SK-MEL-5 (cell line): ENCODE data around the gene CAGE1. TPM values are rescaled to one million over a fixed set of nuclear protein-coding genes. Genes with fewer than 3 reads are reported as not detected.
"Not testable (repeated sequence)": the region's sequence is repeated elsewhere in the genome, so short reads cannot be mapped to it uniquely, and the experiment has no call there.

Source experiments
- DNase-seq: peaks from one replicate; pipeline ENCODE4 v3.0.0-alpha.2; 2016; ENCODE audit warnings: low read depth, low spot score
- in situ Hi-C: cut with HindIII; loops from 2 replicates; pipeline ENCODE4 v1.10.0; 2016; ENCODE audit warnings: low sequenced_read_pairs, high pct_unique_total_duplicates, low pct_unique_long_range_greater_than_20kb
- total RNA-seq: library from RNA; depleted of rRNA; stranded (reverse); fragments of >200 nt; shearing (Covaris generic); gene quantifications from 2 replicates; pipeline ENCODE4 v1.2.3, GENCODE V29; 2014

Gene CAGE1
- total RNA-seq, 1 experiment from 2014 or later: 0.13 TPM

DNA sequence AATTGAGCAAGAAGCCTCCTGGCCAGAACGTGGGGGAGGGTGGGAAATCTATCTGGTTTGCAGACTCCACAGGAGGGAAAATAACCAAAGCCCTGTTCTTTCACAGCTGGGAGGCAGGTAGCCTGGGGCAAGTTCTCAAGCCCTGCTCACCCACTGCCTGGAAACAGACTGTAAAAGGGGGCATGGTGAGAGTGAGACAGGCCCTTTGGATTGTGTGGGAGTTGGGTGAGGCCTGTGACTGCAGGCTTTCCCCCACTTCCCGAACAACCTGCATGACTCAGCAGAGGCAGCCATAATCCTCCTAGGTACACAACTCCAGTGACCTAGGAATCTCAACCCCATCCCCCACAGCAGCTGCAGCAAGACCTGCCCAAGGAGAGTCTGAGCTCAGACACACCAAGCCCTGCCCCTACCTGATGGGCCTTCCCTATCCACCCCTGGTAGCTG, 42.0 kb downstream of the CAGE1 start:
- in situ Hi-C loops: not testable (repeated sequence)
- DNase-seq: peak; percentile 29

DNA sequence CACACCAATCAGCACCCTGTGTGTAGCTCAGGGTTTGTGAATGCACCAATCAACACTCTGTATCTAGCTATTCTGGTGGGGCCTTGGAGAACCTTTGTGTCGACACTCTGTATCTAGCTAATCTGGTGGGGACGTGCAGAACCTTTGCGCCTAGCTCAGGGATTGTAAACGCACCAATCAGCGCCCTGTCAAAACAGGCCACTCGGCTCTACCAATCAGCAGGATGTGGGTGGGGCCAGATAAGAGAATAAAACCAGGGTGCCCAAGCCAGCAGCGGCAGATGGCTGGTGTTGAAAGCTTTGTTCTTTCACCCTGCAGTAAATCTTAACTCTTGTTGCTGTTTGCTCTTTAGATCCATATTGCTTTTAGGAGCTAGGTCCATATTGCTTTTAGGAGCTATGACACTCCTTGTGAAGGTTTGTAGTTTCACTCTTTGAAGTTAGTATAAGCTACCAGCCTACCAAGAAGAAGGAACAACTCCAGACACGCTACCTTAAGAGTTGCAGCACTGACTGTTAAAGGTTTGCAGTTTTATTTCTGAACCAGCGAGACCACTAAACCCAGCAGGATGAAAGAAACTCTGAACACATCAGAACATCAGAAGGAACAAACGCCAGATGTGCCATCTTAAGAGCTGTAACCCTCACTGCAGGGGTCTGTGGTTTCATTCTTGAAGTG, 44.6 kb downstream of the CAGE1 start:
- in situ Hi-C loops, DNase-seq: not testable (repeated sequence)

DNA sequence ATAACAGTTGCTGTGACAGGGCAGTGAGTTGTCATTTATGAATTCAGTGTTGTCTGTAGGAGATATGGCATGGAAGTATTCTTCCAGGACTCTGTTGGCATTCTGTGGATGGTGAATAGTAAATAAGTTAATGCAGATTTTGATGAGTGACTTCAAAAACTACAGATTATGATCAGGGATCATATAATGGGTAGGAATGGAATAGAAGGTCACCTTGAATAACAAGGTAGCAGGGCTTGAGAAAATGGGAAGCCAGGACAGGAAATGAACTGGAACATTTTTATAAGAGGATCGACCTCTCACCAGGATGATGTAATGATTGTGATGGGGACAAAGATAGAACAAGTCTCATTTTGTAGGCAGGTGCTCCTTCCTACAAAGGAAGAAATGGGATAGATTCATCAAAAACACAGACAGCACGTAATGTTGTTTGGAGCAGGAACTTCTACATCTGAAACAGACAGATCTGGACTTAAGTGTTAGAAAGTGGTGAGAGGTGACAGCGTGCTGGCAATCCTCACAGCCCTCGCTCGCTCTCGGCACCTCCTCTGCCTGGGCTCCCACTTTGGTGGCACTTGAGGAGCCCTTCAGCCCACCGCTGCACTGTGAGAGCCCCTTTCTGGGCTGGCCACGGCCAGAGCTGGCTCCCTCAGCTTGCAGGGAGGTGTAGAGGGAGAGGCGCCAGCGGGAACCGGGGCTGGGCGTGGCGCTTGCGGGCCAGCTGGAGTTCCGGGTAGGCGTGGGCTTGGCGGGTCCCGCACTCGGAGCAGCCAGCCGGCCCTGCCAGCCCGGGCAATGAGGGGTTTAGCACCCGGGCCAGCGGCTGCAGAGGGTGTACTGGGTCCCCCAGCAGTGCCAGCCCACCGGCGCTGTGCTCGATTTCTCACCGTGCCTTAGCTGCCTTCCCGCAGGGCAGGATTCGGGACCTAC, 45.7 kb downstream of the CAGE1 start:
- no peak for DNase-seq
- in situ Hi-C loops: no loop called here

DNA sequence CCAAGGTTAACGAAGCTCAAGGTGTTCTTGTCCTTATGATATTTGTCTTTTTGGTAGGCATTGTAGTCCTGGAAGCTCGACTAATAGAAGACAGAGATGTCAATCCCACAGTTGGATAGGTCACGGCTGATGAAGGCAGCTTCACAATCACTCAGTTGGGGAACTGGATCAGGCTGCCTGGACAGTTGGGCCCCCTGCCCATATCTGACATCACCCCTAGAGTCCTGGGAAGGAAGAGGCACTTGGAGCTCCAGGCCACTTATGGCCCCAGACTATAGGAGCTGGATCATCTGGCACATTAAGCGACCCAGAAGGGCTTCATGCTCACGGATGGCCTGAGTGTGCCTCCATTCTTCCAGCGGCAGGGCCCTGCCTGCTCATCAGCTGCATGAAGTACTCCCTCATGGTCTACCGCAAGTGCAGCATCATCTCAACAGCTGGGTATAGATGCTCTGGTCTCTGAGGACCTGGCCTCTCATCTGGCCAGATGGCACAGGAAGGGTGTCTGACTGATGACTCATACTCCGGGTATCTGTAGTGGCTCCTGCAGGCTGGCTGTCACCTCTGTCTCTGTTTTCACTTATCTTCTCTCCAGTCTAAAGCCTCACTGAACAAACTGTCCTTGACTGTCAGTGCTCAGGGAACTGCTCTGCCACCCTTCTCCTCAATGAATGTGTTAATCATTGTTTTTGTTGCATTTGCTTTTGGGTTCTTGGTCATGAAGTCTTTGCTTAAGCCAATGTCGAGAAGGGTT, 47.4 kb downstream of the CAGE1 start:
- no peak for DNase-seq
- in situ Hi-C loops: no loop called here

DNA sequence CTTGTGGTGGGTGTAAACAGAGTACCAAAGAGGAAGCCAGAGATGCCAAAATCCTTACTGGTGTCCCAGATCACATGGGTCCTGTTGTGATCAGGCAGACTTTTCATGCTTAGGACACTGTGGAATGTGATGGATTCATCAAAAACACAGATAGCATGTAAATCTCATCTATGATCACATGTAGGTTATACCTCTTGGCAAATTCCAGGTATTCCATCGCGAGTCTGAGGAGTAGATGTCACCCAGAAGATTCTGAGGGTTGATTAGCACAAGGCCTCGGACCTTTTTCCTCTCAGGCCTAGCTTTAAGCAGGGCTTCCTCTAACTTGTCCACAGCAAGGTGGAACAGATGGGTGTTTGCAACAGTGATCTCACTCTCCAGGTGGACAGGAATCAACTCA, 48.3 kb downstream of the CAGE1 start:
- no peak for DNase-seq
- in situ Hi-C loops: no loop called here

DNA sequence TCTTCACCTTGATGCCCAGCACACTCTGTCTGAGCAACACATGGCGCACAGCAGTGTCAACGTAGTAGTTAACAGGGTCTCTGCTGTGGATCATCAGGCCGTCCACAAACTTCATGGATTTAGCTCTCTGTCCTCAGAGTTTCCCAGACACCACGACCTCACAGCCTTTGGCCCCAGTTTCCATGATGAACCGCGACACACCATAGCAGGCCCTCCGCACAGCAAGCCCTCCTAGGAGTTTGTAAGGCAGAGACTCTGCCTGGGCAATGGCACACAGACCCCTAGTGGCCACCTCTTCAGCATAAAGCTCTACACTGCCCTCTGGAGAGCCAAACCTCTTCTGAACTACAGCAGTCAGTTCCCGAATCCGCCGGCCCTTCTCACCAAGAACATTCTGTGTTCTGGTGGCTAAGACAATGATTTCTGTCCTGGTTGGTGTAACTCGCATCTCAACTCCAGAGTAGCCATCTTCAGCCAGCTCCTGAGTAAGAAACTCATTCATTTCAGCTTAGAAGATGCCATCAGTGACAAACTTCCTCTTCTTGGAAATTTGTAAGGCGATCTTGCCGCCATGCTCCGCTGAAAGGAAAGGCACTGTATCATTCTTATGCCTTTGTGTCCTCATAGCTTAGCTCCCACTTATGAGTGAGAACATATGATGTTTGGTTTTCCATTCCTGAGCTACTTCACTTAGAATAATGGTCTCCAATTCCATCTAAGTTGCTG, 50.4 kb downstream of the CAGE1 start:
- in situ Hi-C loops: not testable (repeated sequence)

DNA sequence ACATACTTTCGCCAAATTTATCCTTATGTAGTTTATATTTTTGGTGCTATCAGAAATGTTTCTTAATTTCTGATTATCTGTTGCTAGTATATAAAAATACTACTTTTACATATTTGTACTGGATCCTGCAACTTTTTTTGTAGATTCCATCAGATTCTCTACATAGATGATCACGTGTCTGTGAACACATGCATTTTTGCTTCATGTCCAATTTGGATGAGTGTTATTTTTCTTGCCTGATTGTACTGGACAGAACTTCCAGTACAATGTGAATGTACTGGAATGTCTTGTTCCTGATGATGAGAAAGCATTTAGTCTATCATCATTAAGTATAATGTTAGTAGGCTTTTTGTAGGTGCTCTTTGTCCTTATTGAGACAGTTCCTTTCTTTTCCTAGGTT, 51.5 kb downstream of the CAGE1 start:
- DNase-seq: no peak
- in situ Hi-C loops: no loop called here

More for the DNA sequence above, 50.4 kb downstream of the CAGE1 start:
- DNase-seq: peak; percentile 91

DNA sequence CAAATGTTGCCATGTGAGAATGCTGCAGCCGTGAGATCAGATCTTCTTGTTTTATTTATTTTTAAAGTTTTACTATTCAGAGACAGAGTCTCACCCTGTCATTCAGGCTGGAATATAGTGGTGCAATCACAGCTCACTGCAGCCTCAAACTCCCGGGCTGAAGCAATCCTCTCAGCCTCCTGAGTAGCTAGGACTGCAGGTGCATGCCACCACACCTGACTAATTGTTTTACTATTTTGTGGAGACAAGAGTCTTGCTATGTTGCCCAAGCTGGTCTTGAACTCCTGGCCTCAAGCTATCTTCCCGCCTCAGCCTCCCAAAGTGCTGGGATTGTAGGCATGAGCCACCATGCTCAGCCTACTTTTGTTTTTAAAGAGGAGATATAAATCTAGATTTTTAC, 54.0 kb downstream of the CAGE1 start:
- in situ Hi-C loops: no loop called here
- DNase-seq: no peak

DNA sequence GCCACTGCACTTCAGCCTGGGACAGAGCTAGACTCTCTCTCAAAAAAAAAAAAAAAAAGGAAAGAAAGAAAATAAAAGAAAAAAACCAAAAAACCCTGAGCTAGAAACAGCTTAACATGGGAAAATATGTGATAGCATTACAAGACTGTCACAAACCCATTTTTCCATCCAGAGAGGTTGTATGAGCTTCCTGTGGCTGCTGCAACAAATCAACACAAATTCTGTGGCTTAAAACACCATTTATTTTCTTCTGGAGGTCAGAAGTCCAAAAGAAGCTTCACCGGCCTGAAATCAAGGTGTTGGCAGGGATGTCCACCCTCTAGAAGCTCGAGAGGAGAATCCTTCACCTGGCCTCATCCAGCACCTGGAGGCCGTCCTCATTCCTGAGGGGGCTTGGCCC, 54.9 kb downstream of the CAGE1 start:
- in situ Hi-C loops: no loop called here
- no peak for DNase-seq

DNA sequence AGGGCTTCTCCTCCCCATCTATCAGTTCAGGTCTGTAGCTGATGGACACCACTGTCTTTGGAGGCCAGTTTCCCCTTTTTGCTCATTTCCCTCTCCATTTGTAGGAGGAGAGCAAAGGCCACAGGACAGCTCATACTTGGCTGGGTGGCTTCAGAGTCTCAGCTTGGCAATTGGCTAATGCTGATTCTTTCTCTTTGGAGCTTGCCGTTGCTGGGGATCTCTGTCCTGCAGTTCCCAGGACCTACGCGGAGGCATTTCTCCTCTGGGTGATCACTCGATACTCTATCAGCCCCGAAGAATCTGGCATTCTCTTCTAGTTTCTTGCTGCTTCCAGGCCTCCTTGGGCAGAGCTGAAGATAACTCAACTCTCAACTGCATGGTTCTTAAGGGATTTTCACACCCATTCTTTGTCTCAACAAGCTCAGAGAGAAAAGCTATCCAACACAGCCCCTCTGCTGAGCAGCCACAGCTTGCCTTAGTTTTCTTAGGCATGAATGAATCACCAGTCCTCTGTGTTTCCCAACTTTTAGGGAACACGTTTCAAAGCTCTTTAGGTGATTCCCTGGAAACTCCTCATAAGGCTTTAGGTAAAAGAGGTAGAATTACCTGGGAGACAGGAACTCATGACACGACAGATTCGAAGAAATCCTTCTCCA, 57.3 kb downstream of the CAGE1 start:
- DNase-seq: no peak
- in situ Hi-C loops: no loop called here

DNA sequence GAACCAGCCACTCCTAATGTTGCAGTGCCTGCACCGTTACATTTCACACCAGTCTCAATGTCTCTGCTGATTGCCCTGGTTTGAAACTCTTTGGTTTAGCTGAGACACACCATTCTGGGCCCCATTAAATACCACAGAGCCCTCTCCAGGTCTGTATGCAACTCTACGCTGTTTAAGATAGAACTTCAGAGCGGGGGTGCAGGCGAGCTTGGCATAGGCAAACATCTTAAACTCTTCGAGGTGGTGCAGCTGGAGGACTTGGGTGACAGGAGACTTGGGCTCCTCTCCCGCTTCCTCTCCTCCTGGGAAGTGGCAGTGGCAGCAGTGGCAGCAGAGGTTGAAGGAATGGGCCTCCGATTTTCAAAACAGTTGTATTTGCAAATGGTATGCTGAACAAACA, 58.1 kb downstream of the CAGE1 start:
- DNase-seq: no peak
- in situ Hi-C loops: no loop called here

DNA sequence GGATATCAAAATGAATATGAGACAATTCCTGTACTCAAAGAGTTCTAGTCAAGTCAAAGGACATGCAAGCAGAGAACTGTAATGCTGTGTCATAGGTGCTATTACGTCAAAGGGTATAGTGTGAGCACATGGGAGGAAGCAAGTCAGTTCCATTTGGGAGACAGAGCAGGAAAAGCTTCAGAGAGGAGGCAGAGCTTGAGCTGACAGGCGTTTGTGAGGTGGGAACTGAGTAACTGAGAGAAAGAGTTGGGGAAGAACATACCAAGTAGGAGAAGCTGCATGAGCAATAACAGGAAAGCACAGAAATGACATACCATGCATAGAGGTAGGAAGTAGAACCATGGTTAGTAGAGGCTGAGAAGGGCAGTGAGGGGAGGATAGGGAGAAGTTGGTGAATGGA, 61.3 kb downstream of the CAGE1 start:
- DNase-seq: no peak
- in situ Hi-C loops: no loop called here

DNA sequence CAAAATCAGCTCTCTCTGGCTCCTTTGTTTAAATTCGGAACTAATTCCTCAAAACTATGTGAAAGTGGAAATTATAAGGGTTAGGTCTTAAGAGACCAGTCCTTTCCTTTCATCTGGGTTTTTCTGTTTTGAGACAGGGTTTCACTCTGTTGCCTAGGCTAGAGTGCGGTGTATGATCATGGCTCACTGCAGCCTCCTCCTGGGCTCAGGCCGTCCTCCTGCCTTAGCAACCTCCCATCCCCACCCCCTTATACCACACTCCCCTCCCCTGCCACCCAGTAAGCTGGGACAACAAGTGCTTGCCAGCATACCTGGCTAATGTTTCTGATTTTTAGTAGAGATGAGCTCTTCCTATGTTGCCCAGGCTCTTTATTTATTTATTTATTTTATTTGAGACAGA, 63.8 kb downstream of the CAGE1 start:
- in situ Hi-C loops: no loop called here
- no peak for DNase-seq

DNA sequence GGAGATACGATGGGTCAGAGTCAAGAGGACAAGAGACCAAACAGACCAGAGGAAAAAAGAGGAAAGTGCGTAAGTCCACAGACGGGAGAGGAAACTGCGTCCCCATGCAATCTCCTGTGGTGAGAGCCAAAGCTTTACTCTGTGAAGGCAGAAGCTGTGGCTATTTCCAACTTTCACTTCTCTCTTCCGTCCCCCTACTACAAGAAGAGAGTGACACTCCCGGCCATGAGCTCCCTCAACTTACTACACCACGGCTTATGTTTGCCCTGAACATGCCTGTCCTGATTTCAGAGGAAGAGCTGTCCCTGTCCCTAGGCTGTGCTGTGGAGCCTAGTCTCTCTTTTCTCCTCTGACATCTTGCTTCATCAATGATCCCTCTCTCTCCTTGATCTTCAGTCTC, 65.0 kb downstream of the CAGE1 start:
- in situ Hi-C loops: no loop called here
- DNase-seq: no peak

DNA sequence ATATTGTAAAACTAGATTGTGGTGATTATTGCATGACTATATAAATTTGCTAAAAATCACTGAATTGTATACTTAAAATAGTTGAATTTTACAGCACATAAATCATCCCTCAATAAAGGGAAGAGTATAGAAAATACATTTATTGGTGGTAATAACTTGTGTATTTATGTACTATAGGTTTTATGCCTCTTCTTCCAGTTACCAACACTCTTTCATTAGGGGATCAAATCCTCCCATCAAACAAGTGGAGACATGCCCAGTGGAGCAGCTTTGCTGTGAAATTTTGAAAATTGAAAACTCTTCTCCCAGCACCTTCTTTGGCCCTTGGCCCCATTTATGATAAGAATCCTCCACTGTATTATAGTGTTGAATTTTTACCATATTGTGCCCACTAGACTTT, 66.5 kb downstream of the CAGE1 start:
- DNase-seq: no peak
- in situ Hi-C loops: no loop called here

DNA sequence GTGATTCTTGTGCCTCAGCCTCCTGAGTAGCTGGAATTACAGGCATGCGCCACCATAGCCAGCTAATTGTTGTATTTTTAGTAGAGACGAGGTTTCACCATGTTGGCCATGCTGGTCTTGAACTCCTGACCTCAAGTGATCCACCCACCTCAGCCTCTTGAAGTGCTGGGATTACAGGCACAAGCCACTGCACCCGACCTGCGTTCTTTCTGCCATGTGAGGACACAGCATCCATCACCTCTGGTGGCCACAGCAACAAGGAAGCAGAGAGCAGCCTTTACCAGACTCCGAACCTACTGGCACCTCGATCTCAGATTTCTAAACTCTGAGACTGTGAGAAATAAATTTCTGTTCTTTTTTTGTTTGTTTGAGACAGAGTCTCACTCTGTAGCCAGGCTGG, 67.7 kb downstream of the CAGE1 start:
- DNase-seq, in situ Hi-C loops: not testable (repeated sequence)

DNA sequence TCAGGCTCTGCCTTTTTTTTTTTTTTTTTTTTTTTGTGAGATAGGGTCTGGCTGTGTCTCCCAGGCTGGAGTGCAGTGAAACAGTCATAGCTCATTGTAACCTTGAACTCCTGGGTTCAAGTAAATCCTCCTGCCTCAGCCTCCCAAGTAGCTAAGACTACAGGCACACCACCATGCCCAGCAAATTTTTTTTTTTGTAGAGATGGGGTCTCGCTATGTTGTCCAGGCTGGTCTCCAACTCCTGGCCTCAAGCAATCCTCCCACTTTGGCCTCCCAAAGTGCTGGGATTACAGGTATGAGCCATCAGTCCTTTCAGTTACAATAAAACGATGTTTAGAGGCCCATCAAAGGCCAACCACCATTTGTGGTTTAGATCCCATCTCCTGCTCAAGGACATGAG, 70.1 kb downstream of the CAGE1 start:
- DNase-seq, in situ Hi-C loops: not testable (repeated sequence)
